ENCODE results near the gene EXOC6B. TPM values are rescaled to one million over a fixed set of nuclear protein-coding genes. Genes with fewer than 3 reads are reported as not detected.

The EXOC6B gene
- total RNA-seq, 2 donors from 2014 or later, result 10.8 to 12.8 TPM

- Mint-ChIP-seq H3K36me3 (peaks cover 10% of the 10 kb centered on the region), H3K9me3 (peaks cover 15% of the 10 kb centered on the region), H3K4me3 (no peak overlapping the region), H3K27ac (no peak overlapping the region), H3K4me1 (ENCODE audit: low read depth in 2 of 2) (no peaks in the 10 kb centered on the region), H3K27me3 (no peaks in the 10 kb centered on the region)
- no peak for DNase-seq (ENCODE audit: low spot score)
- ATAC-seq, result no peak
Observed at GRCh38 chr2:72394541-72395070, 431.2 kb downstream of the EXOC6B start.

DNA sequence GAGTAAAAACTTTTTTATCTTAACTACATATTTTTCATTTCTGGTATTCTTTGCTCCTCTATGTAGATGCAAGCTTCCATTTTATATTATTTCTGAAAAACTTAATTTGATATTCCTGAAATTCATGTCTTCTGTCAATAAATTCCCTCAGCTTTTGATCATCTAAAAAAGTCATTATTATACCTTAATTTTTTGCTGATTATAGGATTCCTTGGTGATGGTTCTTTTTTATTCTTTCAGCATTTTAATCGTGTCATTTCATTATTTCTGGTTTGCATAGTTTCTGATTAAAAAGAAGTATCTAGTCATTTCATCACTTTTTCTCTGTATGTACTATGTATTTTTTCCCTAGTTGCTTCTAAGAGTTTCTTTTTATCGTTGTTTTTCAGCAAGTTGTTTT lies 436.4 kb downstream of the EXOC6B start:
- Mint-ChIP-seq H3K4me3 (no peak overlapping the region), H3K9me3 (peaks cover 12% of the 10 kb centered on the region), H3K27me3 (no peaks in the 10 kb centered on the region), H3K4me1 (ENCODE audit: low read depth in 2 of 2) (no peaks in the 10 kb centered on the region), H3K27ac (no peak overlapping the region), H3K36me3 (peaks cover 11% of the 10 kb centered on the region)
- ATAC-seq, result no peak
- DNase-seq (ENCODE audit: low spot score), result no peak

DNA sequence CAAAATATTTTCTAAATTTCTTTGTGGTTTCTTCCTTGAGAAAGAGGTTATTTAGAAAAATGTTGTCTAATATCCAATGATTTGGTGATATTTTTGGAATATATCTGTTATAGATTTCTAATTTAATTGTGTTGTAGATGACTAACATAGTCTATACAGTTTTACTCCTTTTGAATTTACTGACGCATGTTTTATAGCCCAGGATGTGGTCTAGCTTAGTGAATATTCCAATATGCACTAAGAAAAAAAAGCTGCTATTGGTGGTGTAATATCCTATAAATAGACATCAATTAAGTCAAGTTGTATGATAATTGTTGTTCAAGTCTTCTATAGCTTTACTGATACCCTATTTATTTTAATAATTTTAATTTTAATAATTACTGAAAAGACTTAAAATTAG lies 437.6 kb downstream of the EXOC6B start:
- H3K4me1 Mint-ChIP-seq (ENCODE audit: low read depth in 2 of 2), result no peaks in the 10 kb centered on the region
- no peak overlapping the region for H3K27ac Mint-ChIP-seq
- H3K9me3 Mint-ChIP-seq, result peaks cover 15% of the 10 kb centered on the region
- DNase-seq (ENCODE audit: low spot score) (no peak), ATAC-seq (no peak)
- H3K36me3 Mint-ChIP-seq, result peaks cover 16% of the 10 kb centered on the region
- H3K4me3 Mint-ChIP-seq, result no peak overlapping the region
- no peaks in the 10 kb centered on the region for H3K27me3 Mint-ChIP-seq

DNA sequence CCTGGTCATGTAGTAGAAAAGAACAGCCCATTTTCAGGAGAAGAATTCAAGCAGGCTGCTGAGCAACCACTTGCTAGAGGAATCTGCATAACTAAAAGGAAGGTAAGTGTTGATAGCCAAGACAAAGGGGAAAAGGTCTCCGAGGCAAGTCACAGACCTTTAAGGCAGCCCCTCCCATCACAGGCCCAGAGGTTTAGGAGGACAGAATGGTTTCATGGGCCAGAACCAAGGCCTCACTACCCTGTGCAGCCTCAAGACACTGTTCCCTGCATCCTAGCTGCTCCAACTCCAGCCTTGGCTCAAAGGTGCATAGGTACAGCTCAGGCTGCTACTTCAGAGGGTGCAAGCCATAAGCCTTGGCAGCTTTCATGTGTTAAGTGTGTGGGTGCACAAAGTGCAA lies 439.5 kb downstream of the EXOC6B start:
- Mint-ChIP-seq H3K36me3 (peaks cover 11% of the 10 kb centered on the region), H3K9me3 (peaks cover 14% of the 10 kb centered on the region), H3K27ac (no peak overlapping the region), H3K27me3 (no peaks in the 10 kb centered on the region), H3K4me3 (no peak overlapping the region), H3K4me1 (ENCODE audit: low read depth in 2 of 2) (no peaks in the 10 kb centered on the region)
- DNase-seq (ENCODE audit: low spot score) (no peak), ATAC-seq (no peak)

DNA sequence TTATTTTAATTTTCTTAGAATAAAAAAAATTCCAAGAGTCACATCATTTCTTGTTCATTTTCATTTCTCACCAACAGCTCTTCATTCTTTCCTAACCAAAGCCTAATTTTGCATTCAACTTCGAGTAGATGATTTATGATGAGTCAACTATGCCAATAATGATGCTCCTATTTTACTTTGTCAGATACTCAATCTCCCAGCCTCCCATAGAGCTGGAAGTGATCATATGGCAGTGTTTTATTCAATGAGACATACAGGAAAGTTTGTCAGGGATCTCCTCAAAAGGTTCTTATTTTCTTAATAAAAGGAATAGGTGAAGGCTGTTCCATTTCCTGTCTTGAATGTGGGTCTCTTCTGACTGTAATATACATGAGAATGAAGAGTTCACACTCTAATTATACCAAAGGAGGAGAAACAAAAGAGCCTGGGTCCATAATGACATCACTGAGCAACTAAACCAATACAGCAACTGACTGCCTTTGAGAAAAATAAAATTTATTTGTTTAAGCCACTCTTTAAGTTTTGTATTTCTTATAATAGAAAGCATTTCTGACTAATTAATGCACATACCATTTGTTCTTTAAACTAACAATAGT lies 447.0 kb downstream of the EXOC6B start:
- H3K4me1 Mint-ChIP-seq (ENCODE audit: low read depth in 2 of 2), result no peaks in the 10 kb centered on the region
- ATAC-seq (no peak), DNase-seq (ENCODE audit: low spot score) (no peak)
- H3K4me3 Mint-ChIP-seq, result no peak overlapping the region
- no peak overlapping the region for H3K27ac Mint-ChIP-seq
- peaks cover 10% of the 10 kb centered on the region for H3K9me3 Mint-ChIP-seq
- H3K27me3 Mint-ChIP-seq, result no peaks in the 10 kb centered on the region
- peaks cover 10% of the 10 kb centered on the region for H3K36me3 Mint-ChIP-seq

DNA sequence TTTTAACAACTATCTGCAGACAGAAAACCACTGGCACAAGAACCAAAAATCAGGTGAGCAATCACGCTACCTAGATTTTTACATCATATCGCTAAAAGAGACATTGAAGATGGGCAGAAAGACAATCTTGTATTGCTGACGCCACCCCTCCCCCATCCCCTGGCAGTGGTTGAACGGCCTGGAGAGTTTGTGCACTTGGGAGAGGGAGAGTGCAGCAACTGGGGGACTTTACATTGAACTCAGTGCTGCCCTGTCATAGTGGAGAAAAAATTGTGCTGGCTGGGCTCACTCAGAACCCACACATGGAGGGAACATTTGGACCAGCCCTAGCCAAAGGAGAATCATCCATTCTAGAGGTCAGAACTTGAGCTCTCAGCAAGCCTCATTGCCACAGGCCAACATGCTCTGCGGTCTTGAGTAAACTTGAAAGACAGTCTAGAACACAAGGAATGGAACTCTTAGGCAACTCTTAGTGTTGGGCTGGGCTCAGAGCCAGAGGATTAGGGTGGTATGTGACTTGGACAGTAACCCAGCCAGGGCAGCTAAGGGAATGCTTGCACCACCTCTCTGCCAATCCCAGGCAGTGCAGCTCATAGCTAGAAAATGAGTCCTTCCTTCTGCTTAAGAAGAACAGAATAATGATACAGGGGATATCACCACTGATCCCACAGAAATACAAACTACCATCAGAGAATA lies 458.2 kb downstream of the EXOC6B start:
- Mint-ChIP-seq H3K36me3 (peaks cover 15% of the 10 kb centered on the region), H3K27ac (no peak overlapping the region), H3K4me3 (no peak overlapping the region), H3K4me1 (ENCODE audit: low read depth in 2 of 2) (no peaks in the 10 kb centered on the region), H3K27me3 (no peaks in the 10 kb centered on the region), H3K9me3 (peaks cover 8% of the 10 kb centered on the region)
- DNase-seq (ENCODE audit: low spot score), result no peak
- ATAC-seq, result no peak

DNA sequence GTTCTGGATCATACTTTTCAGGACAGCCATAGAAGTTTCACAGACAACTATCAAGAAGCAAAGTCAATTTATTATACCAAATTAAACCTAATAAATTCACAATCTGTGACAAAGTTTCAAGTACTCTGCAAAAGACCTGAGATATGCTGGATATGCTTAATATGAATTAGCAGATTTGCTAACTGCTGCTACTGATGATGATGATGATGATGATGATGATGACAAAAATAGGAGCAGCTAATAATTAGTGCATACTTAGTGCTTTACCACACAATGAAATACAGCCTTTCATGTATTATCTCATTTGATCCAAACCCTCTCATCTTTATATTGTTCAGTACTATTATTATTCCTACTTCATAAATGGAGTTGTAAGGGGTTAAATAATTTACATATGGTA lies 462.4 kb downstream of the EXOC6B start:
- Mint-ChIP-seq H3K27ac (no peak overlapping the region), H3K4me3 (no peak overlapping the region), H3K36me3 (no peaks in the 10 kb centered on the region), H3K9me3 (peaks cover 5% of the 10 kb centered on the region), H3K27me3 (no peaks in the 10 kb centered on the region), H3K4me1 (ENCODE audit: low read depth in 2 of 2) (no peaks in the 10 kb centered on the region)
- no peak for ATAC-seq
- no peak for DNase-seq (ENCODE audit: low spot score)

DNA sequence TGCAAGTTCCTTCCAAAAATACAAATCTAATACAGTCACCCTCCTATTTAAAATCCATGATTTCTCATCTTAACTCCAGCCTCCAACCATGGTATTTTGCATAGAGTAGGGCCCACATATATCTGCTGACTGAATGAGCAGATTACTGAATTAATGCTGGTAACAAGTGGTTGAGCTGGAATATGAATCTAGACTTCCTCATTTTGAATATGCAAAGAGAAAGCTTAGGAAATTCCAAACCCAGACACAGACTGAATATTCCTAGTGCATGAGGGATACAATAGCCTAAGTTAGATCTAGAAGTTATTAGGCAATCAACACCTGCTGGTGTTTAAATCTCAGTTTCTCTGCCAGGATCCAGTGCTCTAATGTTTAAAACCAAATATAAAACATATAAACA lies 463.1 kb downstream of the EXOC6B start:
- H3K4me1 Mint-ChIP-seq (ENCODE audit: low read depth in 2 of 2), result no peaks in the 10 kb centered on the region
- no peak overlapping the region for H3K4me3 Mint-ChIP-seq
- DNase-seq (ENCODE audit: low spot score), result no peak
- peaks cover 5% of the 10 kb centered on the region for H3K9me3 Mint-ChIP-seq
- H3K36me3 Mint-ChIP-seq, result no peaks in the 10 kb centered on the region
- no peak overlapping the region for H3K27ac Mint-ChIP-seq
- no peaks in the 10 kb centered on the region for H3K27me3 Mint-ChIP-seq
- ATAC-seq, result no peak

GRCh38 chr2:72361521-72361920 lies 464.3 kb downstream of the EXOC6B start:
- DNase-seq (ENCODE audit: low spot score), result no peak
- H3K9me3 Mint-ChIP-seq, result peaks cover 5% of the 10 kb centered on the region
- no peaks in the 10 kb centered on the region for H3K4me1 Mint-ChIP-seq (ENCODE audit: low read depth in 2 of 2)
- H3K27me3 Mint-ChIP-seq, result no peaks in the 10 kb centered on the region
- H3K36me3 Mint-ChIP-seq, result no peaks in the 10 kb centered on the region
- no peak overlapping the region for H3K4me3 Mint-ChIP-seq
- no peak overlapping the region for H3K27ac Mint-ChIP-seq
- ATAC-seq, result no peak

DNA sequence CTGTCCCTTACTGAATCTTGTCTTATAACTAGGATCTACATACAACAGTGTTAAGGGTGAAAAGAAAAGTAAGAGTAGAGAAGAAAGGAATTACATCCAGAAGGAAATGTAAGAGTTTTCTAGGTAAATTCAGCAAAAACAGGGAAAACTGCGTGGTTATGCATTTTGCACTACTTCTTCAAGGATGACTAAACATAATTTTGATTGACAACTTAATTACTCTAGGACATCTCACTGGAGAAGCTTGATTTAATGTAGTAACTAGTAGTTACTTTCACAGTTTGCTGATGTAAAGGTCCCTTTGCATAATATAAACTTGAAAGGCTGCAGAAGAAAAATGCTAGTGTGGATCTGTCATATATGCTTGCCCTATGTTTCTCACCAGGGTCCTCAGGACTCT lies 464.8 kb downstream of the EXOC6B start:
- peaks cover 5% of the 10 kb centered on the region for H3K9me3 Mint-ChIP-seq
- ATAC-seq, result no peak
- no peak overlapping the region for H3K27ac Mint-ChIP-seq
- H3K4me3 Mint-ChIP-seq, result no peak overlapping the region
- no peak for DNase-seq (ENCODE audit: low spot score)
- no peaks in the 10 kb centered on the region for H3K36me3 Mint-ChIP-seq
- no peaks in the 10 kb centered on the region for H3K4me1 Mint-ChIP-seq (ENCODE audit: low read depth in 2 of 2)
- no peaks in the 10 kb centered on the region for H3K27me3 Mint-ChIP-seq

DNA sequence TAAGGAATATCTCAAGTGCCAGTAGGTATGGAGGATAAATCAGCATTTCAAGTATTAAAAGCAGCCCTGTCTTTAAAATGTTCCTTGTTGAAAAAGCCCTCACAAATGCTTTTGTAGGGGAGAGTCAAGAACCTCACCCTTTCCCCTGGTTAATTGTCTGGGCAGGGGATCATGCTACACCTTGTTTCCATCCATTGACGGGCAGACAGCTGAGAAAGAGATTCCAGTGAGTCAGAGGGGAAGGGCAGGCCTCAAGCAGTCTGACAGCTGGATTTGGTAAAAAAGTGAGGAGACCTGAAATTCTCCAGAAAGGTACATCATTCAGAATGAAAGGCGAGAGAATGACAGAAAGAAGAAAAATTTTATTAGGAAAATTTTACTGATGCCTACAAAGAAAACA lies 475.0 kb downstream of the EXOC6B start:
- Mint-ChIP-seq H3K36me3 (no peaks in the 10 kb centered on the region), H3K4me3 (no peak overlapping the region), H3K9me3 (peaks cover 7% of the 10 kb centered on the region), H3K27me3 (no peaks in the 10 kb centered on the region), H3K27ac (no peak overlapping the region), H3K4me1 (ENCODE audit: low read depth in 2 of 2) (peaks cover 0 to 3% of the 10 kb centered on the region in 2 donors)
- no peak for ATAC-seq
- DNase-seq (ENCODE audit: low spot score), result no peak

- H3K4me3 Mint-ChIP-seq, result no peak overlapping the region
- DNase-seq (ENCODE audit: low spot score) (no peak), ATAC-seq (no peak)
- H3K9me3 Mint-ChIP-seq, result peaks cover 7% of the 10 kb centered on the region
- H3K27me3 Mint-ChIP-seq, result no peaks in the 10 kb centered on the region
- H3K4me1 Mint-ChIP-seq (ENCODE audit: low read depth in 2 of 2), result peaks cover 0 to 3% of the 10 kb centered on the region in 2 donors
- H3K27ac Mint-ChIP-seq, result no peak overlapping the region
- H3K36me3 Mint-ChIP-seq, result no peaks in the 10 kb centered on the region
Observed at GRCh38 chr2:72349016-72349415, 476.8 kb downstream of the EXOC6B start.

DNA sequence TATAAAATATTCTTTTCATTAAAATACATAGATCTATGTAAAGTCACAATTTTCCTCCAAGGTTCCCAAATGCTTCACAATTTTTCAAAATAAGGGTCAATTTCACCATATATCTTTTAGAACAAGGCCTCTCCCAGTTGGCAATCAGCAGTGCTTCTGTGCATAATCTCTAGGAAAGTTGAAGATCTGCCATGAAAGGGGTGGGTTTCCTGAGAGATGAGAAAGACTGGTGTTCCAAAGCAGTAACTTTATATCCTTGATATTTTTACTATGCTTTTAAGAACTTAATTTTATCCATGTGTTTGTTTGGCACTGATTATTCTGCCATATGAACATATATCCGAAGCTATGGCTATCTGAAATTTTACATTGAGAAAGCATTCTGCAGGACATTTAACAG lies 478.8 kb downstream of the EXOC6B start:
- Mint-ChIP-seq H3K9me3 (peaks cover 3% of the 10 kb centered on the region), H3K4me3 (no peak overlapping the region), H3K36me3 (no peaks in the 10 kb centered on the region), H3K27me3 (no peaks in the 10 kb centered on the region), H3K4me1 (ENCODE audit: low read depth in 2 of 2) (peaks cover 0 to 3% of the 10 kb centered on the region in 2 donors), H3K27ac (no peak overlapping the region)
- no peak for DNase-seq (ENCODE audit: low spot score)
- ATAC-seq, result no peak

- Mint-ChIP-seq H3K4me1 (ENCODE audit: low read depth in 2 of 2) (no peaks in the 10 kb centered on the region), H3K27me3 (no peaks in the 10 kb centered on the region), H3K36me3 (no peaks in the 10 kb centered on the region), H3K4me3 (no peak overlapping the region), H3K9me3 (peaks cover 6% of the 10 kb centered on the region), H3K27ac (no peak overlapping the region)
- no peak for DNase-seq (ENCODE audit: low spot score)
- ATAC-seq, result no peak
Observed at GRCh38 chr2:72341639-72342038, 484.2 kb downstream of the EXOC6B start.
